Glutamatergic neuron (in vitro differentiated cells): ENCODE measurements around the gene SECISBP2L. TPM values are rescaled to one million over a fixed set of nuclear protein-coding genes. Genes with fewer than 3 reads are reported as not detected.
A peak's percentile ranks its signal among the peaks of the same experiment; 100 is the strongest.

ENCODE experiments used
- DNase-seq: peaks from one replicate; pipeline ENCODE4 v3.0.0; 2022
- H3K27ac Mint-ChIP-seq: one replicate; pipeline ENCODE4 v1.8.0; 2020; ENCODE audit warnings: mild to moderate bottlenecking, mixed read lengths, inconsistent platforms; ENCODE audit not compliant: unreplicated experiment
- H3K27me3 Mint-ChIP-seq: one replicate; pipeline ENCODE4 v1.8.0; 2020; ENCODE audit warnings: mild to moderate bottlenecking, moderate library complexity, mixed read lengths, inconsistent platforms; ENCODE audit not compliant: unreplicated experiment
- H3K36me3 Mint-ChIP-seq: one replicate; pipeline ENCODE4 v1.8.0; 2020; ENCODE audit warnings: mild to moderate bottlenecking, mixed read lengths, inconsistent platforms; ENCODE audit not compliant: unreplicated experiment
- H3K4me1 Mint-ChIP-seq: one replicate; pipeline ENCODE4 v1.8.0; 2020; ENCODE audit warnings: mild to moderate bottlenecking, low read depth, mixed read lengths, inconsistent platforms; ENCODE audit not compliant: unreplicated experiment
- H3K4me3 Mint-ChIP-seq: one replicate; pipeline ENCODE4 v1.8.0; 2020; ENCODE audit warnings: mild to moderate bottlenecking, mixed read lengths, inconsistent platforms; ENCODE audit not compliant: unreplicated experiment
- H3K9me3 Mint-ChIP-seq: one replicate; pipeline ENCODE4 v1.8.0; 2020; ENCODE audit warnings: mild to moderate bottlenecking, moderate library complexity, mixed read lengths, inconsistent platforms; ENCODE audit not compliant: unreplicated experiment
- CTCF ChIP-seq: fragments of 200-600 bp; sonication (generic); IDR thresholded peaks from one replicate; pipeline ENCODE4 v1.5.0; 2021; ENCODE audit not compliant: partially characterized antibody, unreplicated experiment
- total RNA-seq: library from RNA; stranded (reverse); fragmentation: NEBNext Ultra II Directional; extraction: Animal tissue kit (Norgen Biotek cat#: 25700); gene quantifications from one replicate; pipeline ENCODE4 v1.2.1, GENCODE V29; 2021; ENCODE audit not compliant: unreplicated experiment

The SECISBP2L gene
- total RNA-seq, 1 donor from 2014 or later = 60.2 TPM

GRCh38 chr15:48962662-48963523, 83.4 kb downstream of the SECISBP2L start:
- Mint-ChIP-seq H3K27ac (peak overlapping the region; percentile 99), H3K27me3 (peaks cover 1% of the 10 kb centered on the region), H3K36me3 (no peaks in the 10 kb centered on the region), H3K4me1 (peaks cover 15% of the 10 kb centered on the region), H3K9me3 (peaks cover 7% of the 10 kb centered on the region), H3K4me3 (peak overlapping the region; percentile 87)
- DNase-seq = peak; percentile 53
- TF ChIP-seq CTCF = no peak

- Mint-ChIP-seq H3K36me3 (no peaks in the 10 kb centered on the region), H3K27ac (no peak overlapping the region), H3K9me3 (peaks cover 1% of the 10 kb centered on the region), H3K4me1 (peaks cover 2% of the 10 kb centered on the region), H3K4me3 (no peak overlapping the region), H3K27me3 (no peaks in the 10 kb centered on the region)
- DNase-seq = no peak
- TF ChIP-seq CTCF = no peak
Observed at GRCh38 chr15:48955967-48956366, 90.3 kb downstream of the SECISBP2L start.

GRCh38 chr15:48955370-48955769, 90.9 kb downstream of the SECISBP2L start:
- H3K4me1 Mint-ChIP-seq = no peaks in the 10 kb centered on the region
- H3K4me3 Mint-ChIP-seq = no peak overlapping the region
- no peak for DNase-seq
- no peaks in the 10 kb centered on the region for H3K36me3 Mint-ChIP-seq
- H3K27ac Mint-ChIP-seq = no peak overlapping the region
- peaks cover 2% of the 10 kb centered on the region for H3K27me3 Mint-ChIP-seq
- no peak for TF ChIP-seq CTCF
- H3K9me3 Mint-ChIP-seq = peaks cover 3% of the 10 kb centered on the region

- Mint-ChIP-seq H3K4me3 (no peak overlapping the region), H3K27ac (no peak overlapping the region), H3K4me1 (no peaks in the 10 kb centered on the region), H3K27me3 (peaks cover 2% of the 10 kb centered on the region), H3K9me3 (peaks cover 3% of the 10 kb centered on the region), H3K36me3 (no peaks in the 10 kb centered on the region)
- TF ChIP-seq CTCF = no peak
- no peak for DNase-seq
Observed at GRCh38 chr15:48954538-48954937, 91.7 kb downstream of the SECISBP2L start.

GRCh38 chr15:48946840-48947187, 99.4 kb downstream of the SECISBP2L start:
- H3K4me3 Mint-ChIP-seq = no peak overlapping the region

More at GRCh38 chr15:48946840-48947187, 99.4 kb downstream of the SECISBP2L start:
- no peak for DNase-seq
- Mint-ChIP-seq H3K36me3 (no peaks in the 10 kb centered on the region), H3K4me1 (no peaks in the 10 kb centered on the region), H3K27me3 (peaks cover 2% of the 10 kb centered on the region), H3K27ac (no peak overlapping the region), H3K9me3 (peaks cover 2% of the 10 kb centered on the region)
- no peak for TF ChIP-seq CTCF
